Parathyroid adenoma (tissue), 2 donors: Measurements from ENCODE around the gene HK2.
"Not testable (repeated sequence)": the region's sequence is repeated elsewhere in the genome, so short reads cannot be mapped to it uniquely, and the experiment has no call there.

Experiments used
- H2AFZ ChIP-seq: fragments of 300-600 bp; sonication (generic); one replicate; pipeline ENCODE4 v1.7.0; 2017; ENCODE audit warnings: antibody characterized with exemption, mild to moderate bottlenecking
- H3K27ac ChIP-seq: fragments of 300-600 bp; sonication (generic); one replicate; pipeline ENCODE4 v1.7.0; 2017
- H3K27me3 ChIP-seq: fragments of 300-600 bp; sonication (generic); one replicate; pipeline ENCODE4 v1.7.0; 2017; ENCODE audit warnings: low read length; ENCODE audit not compliant: control insufficient read depth, insufficient read depth
- H3K36me3 ChIP-seq: fragments of 300-600 bp; sonication (generic); one replicate; pipeline ENCODE4 v1.7.0; 2017; ENCODE audit warnings: low read length; ENCODE audit not compliant: control insufficient read depth, insufficient read depth
- H3K4me1 ChIP-seq: fragments of 300-600 bp; sonication (generic); one replicate; pipeline ENCODE4 v1.7.0; 2017; ENCODE audit warnings: control low read depth
- H3K4me2 ChIP-seq: fragments of 300-600 bp; sonication (generic); one replicate; pipeline ENCODE4 v1.7.0; 2017; ENCODE audit warnings: low read length
- H3K4me3 ChIP-seq: fragments of 300-600 bp; sonication (generic); one replicate; pipeline ENCODE4 v1.7.0; 2017; ENCODE audit warnings: low read depth, low read length
- H3K79me2 ChIP-seq: fragments of 300-600 bp; sonication (generic); one replicate; pipeline ENCODE4 v1.7.0; 2017; ENCODE audit warnings: control low read depth
- H3K9ac ChIP-seq: fragments of 300-600 bp; sonication (generic); one replicate; pipeline ENCODE4 v1.7.0; 2017; ENCODE audit warnings: mild to moderate bottlenecking
- H3K9me3 ChIP-seq: fragments of 300-600 bp; sonication (generic); one replicate; pipeline ENCODE4 v1.7.0; 2017; ENCODE audit warnings: low read length; ENCODE audit not compliant: control insufficient read depth
- CTCF ChIP-seq: fragments of 300-600 bp; sonication (generic); IDR thresholded peaks from one replicate; pipeline ENCODE4 v1.7.0; 2017; ENCODE audit warnings: antibody characterized with exemption, mild to moderate bottlenecking
- donor health status: primary hyperparathyroidism.

The HK2 gene

GRCh38 chr2:74892609-74893008, 58.7 kb downstream of the HK2 start:
- Histone ChIP-seq H3K4me1 (no peaks in the 10 kb centered on the region), H3K27me3 (no peaks in the 10 kb centered on the region), H3K27ac (no peak overlapping the region), H3K4me3 (no peak overlapping the region), H2AFZ (no peak overlapping the region), H3K79me2 (no peaks in the 10 kb centered on the region), H3K4me2 (no peak overlapping the region), H3K36me3 (no peaks in the 10 kb centered on the region), H3K9me3 (no peaks in the 10 kb centered on the region), H3K9ac (no peak overlapping the region)
- no peak for TF ChIP-seq CTCF

GRCh38 chr2:74893332-74893731, 59.4 kb downstream of the HK2 start:
- H3K27ac ChIP-seq: no peak overlapping the region
- no peaks in the 10 kb centered on the region for H3K4me1 ChIP-seq
- no peaks in the 10 kb centered on the region for H3K9me3 ChIP-seq
- H3K9ac ChIP-seq: no peak overlapping the region
- no peak for TF ChIP-seq CTCF
- no peaks in the 10 kb centered on the region for H3K27me3 ChIP-seq
- H3K79me2 ChIP-seq: no peaks in the 10 kb centered on the region
- H2AFZ ChIP-seq: no peak overlapping the region
- H3K36me3 ChIP-seq: no peaks in the 10 kb centered on the region
- H3K4me3 ChIP-seq: no peak overlapping the region
- H3K4me2 ChIP-seq: no peak overlapping the region

GRCh38 chr2:74894272-74894981, 60.5 kb downstream of the HK2 start:
- H3K27me3 ChIP-seq: no peaks in the 10 kb centered on the region
- no peak for TF ChIP-seq CTCF
- H3K36me3 ChIP-seq: no peaks in the 10 kb centered on the region
- H3K4me1 ChIP-seq: no peaks in the 10 kb centered on the region
- H3K9me3 ChIP-seq: no peaks in the 10 kb centered on the region
- no peak overlapping the region for H2AFZ ChIP-seq
- no peak overlapping the region for H3K4me2 ChIP-seq
- no peaks in the 10 kb centered on the region for H3K79me2 ChIP-seq
- no peak overlapping the region for H3K27ac ChIP-seq
- H3K9ac ChIP-seq: no peak overlapping the region
- no peak overlapping the region for H3K4me3 ChIP-seq

- no peak overlapping the region for H3K4me3 ChIP-seq
- H3K9ac ChIP-seq: no peak overlapping the region
- TF ChIP-seq CTCF: no peak
- no peak overlapping the region for H3K4me2 ChIP-seq
- no peak overlapping the region for H2AFZ ChIP-seq
- no peak overlapping the region for H3K27ac ChIP-seq
- H3K27me3 ChIP-seq: no peaks in the 10 kb centered on the region
- no peaks in the 10 kb centered on the region for H3K9me3 ChIP-seq
- no peaks in the 10 kb centered on the region for H3K4me1 ChIP-seq
- no peaks in the 10 kb centered on the region for H3K79me2 ChIP-seq
- no peaks in the 10 kb centered on the region for H3K36me3 ChIP-seq
Observed at GRCh38 chr2:74895001-74895400, 61.1 kb downstream of the HK2 start.

- no peak for TF ChIP-seq CTCF
- no peak overlapping the region for H3K9ac ChIP-seq
- H3K4me2 ChIP-seq: no peak overlapping the region
Observed at GRCh38 chr2:74896232-74896631, 62.3 kb downstream of the HK2 start.

GRCh38 chr2:74900225-74900624, 66.3 kb downstream of the HK2 start:
- not testable (repeated sequence) for H3K9me3 ChIP-seq, H3K79me2 ChIP-seq, H3K4me3 ChIP-seq, H3K36me3 ChIP-seq, H2AFZ ChIP-seq, H3K27ac ChIP-seq, H3K4me2 ChIP-seq, H3K4me1 ChIP-seq, H3K27me3 ChIP-seq, H3K9ac ChIP-seq

More at GRCh38 chr2:74896232-74896631, 62.3 kb downstream of the HK2 start:
- no peaks in the 10 kb centered on the region for H3K9me3 ChIP-seq
- no peak overlapping the region for H3K4me3 ChIP-seq
- H3K27me3 ChIP-seq: no peaks in the 10 kb centered on the region
- H3K4me1 ChIP-seq: no peaks in the 10 kb centered on the region
- H3K79me2 ChIP-seq: no peaks in the 10 kb centered on the region
- no peak overlapping the region for H3K27ac ChIP-seq
- no peak overlapping the region for H2AFZ ChIP-seq
- H3K36me3 ChIP-seq: no peaks in the 10 kb centered on the region
